Measurements from ENCODE around the gene PCDHB11.

DNA sequence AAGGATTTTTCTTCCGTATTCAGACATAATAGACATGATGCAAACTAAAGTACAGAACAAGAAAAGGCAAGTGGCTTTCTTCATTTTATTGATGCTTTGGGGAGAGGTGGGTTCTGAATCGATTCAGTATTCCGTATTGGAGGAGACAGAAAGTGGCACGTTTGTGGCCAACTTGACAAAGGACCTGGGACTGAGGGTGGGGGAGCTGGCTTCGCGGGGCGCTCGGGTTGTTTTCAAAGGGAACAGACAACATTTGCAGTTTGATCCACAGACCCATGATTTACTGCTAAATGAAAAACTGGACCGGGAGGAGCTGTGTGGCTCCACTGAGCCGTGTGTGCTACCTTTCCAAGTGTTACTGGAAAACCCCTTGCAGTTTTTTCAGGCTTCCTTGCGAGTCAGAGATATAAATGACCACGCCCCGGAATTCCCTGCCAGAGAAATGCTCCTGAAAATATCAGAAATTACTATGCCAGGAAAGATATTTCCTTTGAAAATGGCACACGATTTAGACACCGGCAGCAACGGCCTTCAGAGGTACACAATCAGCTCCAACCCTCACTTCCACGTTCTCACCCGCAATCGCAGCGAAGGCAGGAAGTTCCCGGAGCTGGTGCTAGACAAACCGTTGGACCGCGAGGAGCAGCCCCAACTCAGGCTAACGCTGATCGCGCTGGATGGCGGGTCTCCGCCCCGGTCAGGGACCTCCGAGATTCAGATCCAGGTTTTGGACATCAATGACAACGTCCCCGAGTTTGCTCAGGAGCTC lies 49.0 kb upstream of the PCDHB11 start:
- TF ChIP-seq, protein P1, sequence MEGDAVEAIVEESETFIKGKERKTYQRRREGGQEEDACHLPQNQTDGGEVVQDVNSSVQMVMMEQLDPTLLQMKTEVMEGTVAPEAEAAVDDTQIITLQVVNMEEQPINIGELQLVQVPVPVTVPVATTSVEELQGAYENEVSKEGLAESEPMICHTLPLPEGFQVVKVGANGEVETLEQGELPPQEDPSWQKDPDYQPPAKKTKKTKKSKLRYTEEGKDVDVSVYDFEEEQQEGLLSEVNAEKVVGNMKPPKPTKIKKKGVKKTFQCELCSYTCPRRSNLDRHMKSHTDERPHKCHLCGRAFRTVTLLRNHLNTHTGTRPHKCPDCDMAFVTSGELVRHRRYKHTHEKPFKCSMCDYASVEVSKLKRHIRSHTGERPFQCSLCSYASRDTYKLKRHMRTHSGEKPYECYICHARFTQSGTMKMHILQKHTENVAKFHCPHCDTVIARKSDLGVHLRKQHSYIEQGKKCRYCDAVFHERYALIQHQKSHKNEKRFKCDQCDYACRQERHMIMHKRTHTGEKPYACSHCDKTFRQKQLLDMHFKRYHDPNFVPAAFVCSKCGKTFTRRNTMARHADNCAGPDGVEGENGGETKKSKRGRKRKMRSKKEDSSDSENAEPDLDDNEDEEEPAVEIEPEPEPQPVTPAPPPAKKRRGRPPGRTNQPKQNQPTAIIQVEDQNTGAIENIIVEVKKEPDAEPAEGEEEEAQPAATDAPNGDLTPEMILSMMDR (IDR thresholded peaks at IDR 0.05; ENCODE audit: low read depth, low read length): no peak
- TF ChIP-seq EZH2phosphoT487 (IDR thresholded peaks at IDR 0.05; ENCODE audit: low read depth): no peak
